HepG2 (cell line): ENCODE results near the gene ANKRD11. TPM values are rescaled to one million over a fixed set of nuclear protein-coding genes. Genes with fewer than 3 reads are reported as not detected.

ENCODE experiments used
- MIER2 ChIP-seq: IDR thresholded peaks from 2 replicates; pipeline ENCODE4 v1.6.1; 2016; ENCODE audit warnings: missing biosample characterization, missing genetic modification reagents
- NFATC3 ChIP-seq: sonication (generic); formaldehyde crosslinking; IDR thresholded peaks from 2 replicates; pipeline ENCODE4 v1.5.1; 2020; ENCODE audit warnings: mild to moderate bottlenecking, missing genetic modification reagents
- ZNF138 ChIP-seq: sonication (generic); formaldehyde crosslinking; IDR thresholded peaks from 2 replicates; pipeline ENCODE4 v1.5.0; 2020; ENCODE audit warnings: mild to moderate bottlenecking, low read depth, missing genetic modification reagents
- ZNF17 ChIP-seq: sonication (generic); formaldehyde crosslinking; IDR thresholded peaks from 2 replicates; pipeline ENCODE4 v1.5.0; 2020; ENCODE audit warnings: mild to moderate bottlenecking, missing genetic modification reagents
- ZNF224 ChIP-seq: sonication (generic); formaldehyde crosslinking; IDR thresholded peaks from 2 replicates; pipeline ENCODE4 v1.5.0; 2020; ENCODE audit warnings: mild to moderate bottlenecking, missing genetic modification reagents
- ZNF589 ChIP-seq: sonication (generic); formaldehyde crosslinking; conservative IDR thresholded peaks from 2 replicates; pipeline ENCODE4 v1.8.0; 2022; ENCODE audit warnings: mild to moderate bottlenecking, moderate library complexity, missing genetic modification reagents
- polyA plus RNA-seq, 8 experiments: library from polyadenylated mRNA; depleted of rRNA in 3 of 8; stranded (reverse) in 7 of 8; unstranded in 1 of 8; fragments of >200 nt; fragmentation: Illumina TruSeq in 4 of 8; extraction: Trizol in 4 of 8; gene quantifications; 2 replicates each; pipeline versions ENCODE4 v1.2.1 to v1.2.3, GENCODE V29; 2011 to 2016; ENCODE audit warnings: low read depth in 4 of 8, missing spikeins in 1 of 8, mixed read lengths in 1 of 8; ENCODE audit not compliant: insufficient read depth in 1 of 8
- total RNA-seq, 5 experiments: library from RNA; depleted of rRNA; stranded (reverse); fragments of >200 nt; fragmentation: Illumina TruSeq; extraction: Trizol; gene quantifications; 2 replicates each; pipeline ENCODE4 v1.2.3, GENCODE V29; 2016; ENCODE audit warnings: low read depth in 1 of 5
- TF ChIP-seq, protein P1 (sequence below): IDR thresholded peaks from 2 replicates; pipeline ENCODE4 v1.6.1; 2016; ENCODE audit warnings: missing compliant biosample characterization, missing genetic modification reagents, borderline replicate concordance
- TF ChIP-seq, protein P2 (sequence below): sonication (generic); formaldehyde crosslinking; IDR thresholded peaks from 2 replicates; pipeline ENCODE4 v1.5.1; 2020; ENCODE audit warnings: mild to moderate bottlenecking, missing genetic modification reagents, moderate library complexity
- TF ChIP-seq, protein P3 (sequence below), 2 experiments: sonication (generic) in 1 of 2; formaldehyde crosslinking in 1 of 2; IDR thresholded peaks; 2 replicates each; pipeline versions ENCODE4 v1.4.0 to v1.6.1; 2016 to 2020; ENCODE audit warnings: borderline replicate concordance in 1 of 2, low read depth in 1 of 2, mild to moderate bottlenecking in 1 of 2, missing genetic modification reagents in 1 of 2
- TF ChIP-seq, protein P4 (sequence below): sonication (generic); formaldehyde crosslinking; IDR thresholded peaks from 2 replicates; pipeline ENCODE4 v1.9.0; 2022; ENCODE audit warnings: missing genetic modification reagents, mild to moderate bottlenecking, borderline replicate concordance
- TF ChIP-seq, protein P5 (sequence below): sonication (generic); formaldehyde crosslinking; IDR thresholded peaks from 2 replicates; pipeline ENCODE4 v1.4.0; 2020; ENCODE audit warnings: missing genetic modification reagents, borderline replicate concordance

The ANKRD11 gene
- total and polyA plus RNA-seq, 2 of the 13 experiments (the other 11 are each of a cell fraction or from before 2014, with no cell fraction given), result 21.4 to 38.4 TPM

DNA sequence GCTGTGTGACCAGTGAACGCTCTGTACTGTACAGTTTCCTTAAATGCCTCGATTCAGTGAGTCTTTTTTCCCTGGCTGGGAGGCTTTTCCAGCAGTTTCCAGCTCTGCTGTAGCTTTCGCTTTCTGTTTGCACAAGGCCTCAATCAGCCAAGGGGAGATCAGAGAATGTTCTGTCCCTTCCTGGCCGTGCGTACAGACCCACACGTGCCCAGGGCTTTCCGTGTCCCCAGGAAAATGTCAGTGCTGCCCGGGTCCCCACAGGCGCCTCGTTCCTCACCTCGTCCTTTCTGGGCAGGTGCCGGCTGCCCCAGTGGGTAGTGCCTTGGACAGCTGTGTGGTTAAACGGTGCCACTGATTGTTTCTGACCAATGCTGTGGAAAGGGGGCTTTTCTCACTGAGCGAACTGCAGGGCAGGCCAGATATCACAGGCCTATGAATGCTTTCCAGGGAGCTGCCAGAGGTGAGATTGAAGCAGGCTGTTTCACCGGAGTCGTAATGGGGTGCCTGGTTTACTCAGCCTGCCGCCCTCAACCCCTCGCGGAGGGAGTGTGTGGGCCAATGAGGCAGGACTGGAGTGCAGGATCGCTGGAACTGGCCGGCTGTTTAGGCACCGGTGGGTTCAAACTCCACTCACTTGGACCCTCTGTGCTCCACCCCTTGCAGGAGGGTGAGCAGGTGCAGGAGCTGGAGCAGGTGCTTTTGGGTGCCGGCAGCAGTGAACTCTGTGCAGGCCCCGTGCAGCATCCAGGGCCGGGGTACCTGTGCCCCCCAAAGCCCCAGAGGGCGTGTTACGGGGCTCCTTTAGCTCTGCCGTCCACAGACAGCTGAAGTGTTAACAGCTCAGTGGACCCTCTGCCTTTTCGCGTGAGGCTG lies 228.4 kb downstream of the ANKRD11 start (continued):
- TF ChIP-seq ZNF138 (peak; percentile 35; the same call in 1 of the 2 replicates), ZNF589 (CRISPR knock-in tag) (no peak), NFATC3 (0 out of 2 replicates have a peak, but pooled peaks have one; percentile 29), ZNF17 (CRISPR knock-in tag) (no peak), MIER2 (peak; percentile 3; the same call in 1 of the 2 replicates), ZNF224 (CRISPR knock-in tag) (0 out of 2 replicates have a peak, but pooled peaks have one; percentile 10)
- TF ChIP-seq, protein P1, sequence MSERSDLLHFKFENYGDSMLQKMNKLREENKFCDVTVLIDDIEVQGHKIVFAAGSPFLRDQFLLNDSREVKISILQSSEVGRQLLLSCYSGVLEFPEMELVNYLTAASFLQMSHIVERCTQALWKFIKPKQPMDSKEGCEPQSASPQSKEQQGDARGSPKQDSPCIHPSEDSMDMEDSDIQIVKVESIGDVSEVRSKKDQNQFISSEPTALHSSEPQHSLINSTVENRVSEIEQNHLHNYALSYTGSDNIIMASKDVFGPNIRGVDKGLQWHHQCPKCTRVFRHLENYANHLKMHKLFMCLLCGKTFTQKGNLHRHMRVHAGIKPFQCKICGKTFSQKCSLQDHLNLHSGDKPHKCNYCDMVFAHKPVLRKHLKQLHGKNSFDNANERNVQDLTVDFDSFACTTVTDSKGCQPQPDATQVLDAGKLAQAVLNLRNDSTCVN (CRISPR knock-in tag), result peak; percentile 30; the same call in 1 of the 2 replicates
- TF ChIP-seq, protein P2, sequence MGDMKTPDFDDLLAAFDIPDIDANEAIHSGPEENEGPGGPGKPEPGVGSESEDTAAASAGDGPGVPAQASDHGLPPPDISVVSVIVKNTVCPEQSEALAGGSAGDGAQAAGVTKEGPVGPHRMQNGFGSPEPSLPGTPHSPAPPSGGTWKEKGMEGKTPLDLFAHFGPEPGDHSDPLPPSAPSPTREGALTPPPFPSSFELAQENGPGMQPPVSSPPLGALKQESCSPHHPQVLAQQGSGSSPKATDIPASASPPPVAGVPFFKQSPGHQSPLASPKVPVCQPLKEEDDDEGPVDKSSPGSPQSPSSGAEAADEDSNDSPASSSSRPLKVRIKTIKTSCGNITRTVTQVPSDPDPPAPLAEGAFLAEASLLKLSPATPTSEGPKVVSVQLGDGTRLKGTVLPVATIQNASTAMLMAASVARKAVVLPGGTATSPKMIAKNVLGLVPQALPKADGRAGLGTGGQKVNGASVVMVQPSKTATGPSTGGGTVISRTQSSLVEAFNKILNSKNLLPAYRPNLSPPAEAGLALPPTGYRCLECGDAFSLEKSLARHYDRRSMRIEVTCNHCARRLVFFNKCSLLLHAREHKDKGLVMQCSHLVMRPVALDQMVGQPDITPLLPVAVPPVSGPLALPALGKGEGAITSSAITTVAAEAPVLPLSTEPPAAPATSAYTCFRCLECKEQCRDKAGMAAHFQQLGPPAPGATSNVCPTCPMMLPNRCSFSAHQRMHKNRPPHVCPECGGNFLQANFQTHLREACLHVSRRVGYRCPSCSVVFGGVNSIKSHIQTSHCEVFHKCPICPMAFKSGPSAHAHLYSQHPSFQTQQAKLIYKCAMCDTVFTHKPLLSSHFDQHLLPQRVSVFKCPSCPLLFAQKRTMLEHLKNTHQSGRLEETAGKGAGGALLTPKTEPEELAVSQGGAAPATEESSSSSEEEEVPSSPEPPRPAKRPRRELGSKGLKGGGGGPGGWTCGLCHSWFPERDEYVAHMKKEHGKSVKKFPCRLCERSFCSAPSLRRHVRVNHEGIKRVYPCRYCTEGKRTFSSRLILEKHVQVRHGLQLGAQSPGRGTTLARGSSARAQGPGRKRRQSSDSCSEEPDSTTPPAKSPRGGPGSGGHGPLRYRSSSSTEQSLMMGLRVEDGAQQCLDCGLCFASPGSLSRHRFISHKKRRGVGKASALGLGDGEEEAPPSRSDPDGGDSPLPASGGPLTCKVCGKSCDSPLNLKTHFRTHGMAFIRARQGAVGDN (CRISPR knock-in tag), result peak; percentile 98
- TF ChIP-seq, protein P3, sequence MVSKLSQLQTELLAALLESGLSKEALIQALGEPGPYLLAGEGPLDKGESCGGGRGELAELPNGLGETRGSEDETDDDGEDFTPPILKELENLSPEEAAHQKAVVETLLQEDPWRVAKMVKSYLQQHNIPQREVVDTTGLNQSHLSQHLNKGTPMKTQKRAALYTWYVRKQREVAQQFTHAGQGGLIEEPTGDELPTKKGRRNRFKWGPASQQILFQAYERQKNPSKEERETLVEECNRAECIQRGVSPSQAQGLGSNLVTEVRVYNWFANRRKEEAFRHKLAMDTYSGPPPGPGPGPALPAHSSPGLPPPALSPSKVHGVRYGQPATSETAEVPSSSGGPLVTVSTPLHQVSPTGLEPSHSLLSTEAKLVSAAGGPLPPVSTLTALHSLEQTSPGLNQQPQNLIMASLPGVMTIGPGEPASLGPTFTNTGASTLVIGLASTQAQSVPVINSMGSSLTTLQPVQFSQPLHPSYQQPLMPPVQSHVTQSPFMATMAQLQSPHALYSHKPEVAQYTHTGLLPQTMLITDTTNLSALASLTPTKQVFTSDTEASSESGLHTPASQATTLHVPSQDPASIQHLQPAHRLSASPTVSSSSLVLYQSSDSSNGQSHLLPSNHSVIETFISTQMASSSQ (IDR thresholded peaks at IDR 0.05; ENCODE audit: low read depth), result no peak
- TF ChIP-seq, protein P3 (CRISPR knock-in tag; IDR thresholded peaks at IDR 0.05; ENCODE audit: borderline replicate concordance), result peak; percentile 24; the same call in 1 of the 2 replicates
- TF ChIP-seq, protein P4, sequence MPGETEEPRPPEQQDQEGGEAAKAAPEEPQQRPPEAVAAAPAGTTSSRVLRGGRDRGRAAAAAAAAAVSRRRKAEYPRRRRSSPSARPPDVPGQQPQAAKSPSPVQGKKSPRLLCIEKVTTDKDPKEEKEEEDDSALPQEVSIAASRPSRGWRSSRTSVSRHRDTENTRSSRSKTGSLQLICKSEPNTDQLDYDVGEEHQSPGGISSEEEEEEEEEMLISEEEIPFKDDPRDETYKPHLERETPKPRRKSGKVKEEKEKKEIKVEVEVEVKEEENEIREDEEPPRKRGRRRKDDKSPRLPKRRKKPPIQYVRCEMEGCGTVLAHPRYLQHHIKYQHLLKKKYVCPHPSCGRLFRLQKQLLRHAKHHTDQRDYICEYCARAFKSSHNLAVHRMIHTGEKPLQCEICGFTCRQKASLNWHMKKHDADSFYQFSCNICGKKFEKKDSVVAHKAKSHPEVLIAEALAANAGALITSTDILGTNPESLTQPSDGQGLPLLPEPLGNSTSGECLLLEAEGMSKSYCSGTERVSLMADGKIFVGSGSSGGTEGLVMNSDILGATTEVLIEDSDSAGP (CRISPR knock-in tag), result peak; percentile 73; the same call in 1 of the 2 replicates
- TF ChIP-seq, protein P5, sequence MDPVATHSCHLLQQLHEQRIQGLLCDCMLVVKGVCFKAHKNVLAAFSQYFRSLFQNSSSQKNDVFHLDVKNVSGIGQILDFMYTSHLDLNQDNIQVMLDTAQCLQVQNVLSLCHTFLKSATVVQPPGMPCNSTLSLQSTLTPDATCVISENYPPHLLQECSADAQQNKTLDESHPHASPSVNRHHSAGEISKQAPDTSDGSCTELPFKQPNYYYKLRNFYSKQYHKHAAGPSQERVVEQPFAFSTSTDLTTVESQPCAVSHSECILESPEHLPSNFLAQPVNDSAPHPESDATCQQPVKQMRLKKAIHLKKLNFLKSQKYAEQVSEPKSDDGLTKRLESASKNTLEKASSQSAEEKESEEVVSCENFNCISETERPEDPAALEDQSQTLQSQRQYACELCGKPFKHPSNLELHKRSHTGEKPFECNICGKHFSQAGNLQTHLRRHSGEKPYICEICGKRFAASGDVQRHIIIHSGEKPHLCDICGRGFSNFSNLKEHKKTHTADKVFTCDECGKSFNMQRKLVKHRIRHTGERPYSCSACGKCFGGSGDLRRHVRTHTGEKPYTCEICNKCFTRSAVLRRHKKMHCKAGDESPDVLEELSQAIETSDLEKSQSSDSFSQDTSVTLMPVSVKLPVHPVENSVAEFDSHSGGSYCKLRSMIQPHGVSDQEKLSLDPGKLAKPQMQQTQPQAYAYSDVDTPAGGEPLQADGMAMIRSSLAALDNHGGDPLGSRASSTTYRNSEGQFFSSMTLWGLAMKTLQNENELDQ (CRISPR knock-in tag), result peak; percentile 28; the same call in 1 of the 2 replicates
